GM23338 (cell line): ENCODE results near the gene SORT1. TPM values are rescaled to one million over a fixed set of nuclear protein-coding genes. Genes with fewer than 3 reads are reported as not detected.

Experiments
- ATAC-seq: fragments of 200-7000 bp; cut with Tn5 transposase; 3 replicates; pipeline ENCODE4 v1.9.1; 2020
- DNase-seq: peaks from one replicate; pipeline ENCODE4 v3.0.0-alpha.2; 2015; ENCODE audit warnings: low spot score
- H2AFZ ChIP-seq: fragments of 200-600 bp; sonication (generic); 2 replicates; pipeline ENCODE4 v1.8.0; 2016; ENCODE audit warnings: antibody characterized with exemption, mild to moderate bottlenecking, moderate library complexity
- H3F3A ChIP-seq: fragments of 200-600 bp; sonication (generic); replicated peaks from 2 replicates; pipeline ENCODE4 v1.8.0; 2017; ENCODE audit warnings: antibody characterized with exemption, mixed run types, low read depth
- H3K27ac ChIP-seq: fragments of 200-600 bp; sonication (generic); 2 replicates; pipeline ENCODE4 v1.6.1; 2016; ENCODE audit warnings: low read depth
- H3K27me3 ChIP-seq: fragments of 200-600 bp; sonication (generic); 2 replicates; pipeline ENCODE4 v1.8.0; 2016; ENCODE audit warnings: mild to moderate bottlenecking, mixed run types, moderate library complexity; ENCODE audit not compliant: insufficient read depth
- H3K36me3 ChIP-seq: fragments of 200-600 bp; sonication (generic); 2 replicates; pipeline ENCODE4 v1.8.0; 2016; ENCODE audit warnings: mild to moderate bottlenecking; ENCODE audit not compliant: insufficient read depth
- H3K4me1 ChIP-seq: fragments of 200-600 bp; sonication (generic); 2 replicates; pipeline ENCODE4 v1.8.0; 2016; ENCODE audit warnings: mild to moderate bottlenecking, moderate library complexity; ENCODE audit not compliant: insufficient read depth
- H3K4me2 ChIP-seq: fragments of 200-600 bp; sonication (generic); 2 replicates; pipeline ENCODE4 v1.7.1; 2017; ENCODE audit warnings: mixed run types
- H3K4me3 ChIP-seq: fragments of 200-600 bp; sonication (generic); 2 replicates; pipeline ENCODE4 v1.6.1; 2016; ENCODE audit warnings: mixed run types
- H3K79me2 ChIP-seq: fragments of 200-600 bp; sonication (generic); replicated peaks from 2 replicates; pipeline ENCODE4 v1.8.0; 2017; ENCODE audit warnings: mild to moderate bottlenecking; ENCODE audit not compliant: insufficient read depth
- H3K9me2 ChIP-seq: fragments of 200-600 bp; sonication (generic); 2 replicates; pipeline ENCODE4 v1.8.0; 2017; ENCODE audit not compliant: insufficient read depth
- H4K20me1 ChIP-seq: fragments of 200-600 bp; sonication (generic); replicated peaks from 2 replicates; pipeline ENCODE4 v1.8.0; 2017; ENCODE audit warnings: mild to moderate bottlenecking; ENCODE audit not compliant: insufficient read depth
- H3K27ac Mint-ChIP-seq: 2 replicates; pipeline ENCODE4 v1.8.0; 2020; ENCODE audit warnings: inconsistent platforms, mild to moderate bottlenecking, moderate library complexity, mixed read lengths
- H3K27me3 Mint-ChIP-seq: 3 replicates; pipeline ENCODE4 v1.8.0; 2022; ENCODE audit warnings: low read depth, mild to moderate bottlenecking, moderate library complexity, mixed read lengths, inconsistent platforms; ENCODE audit not compliant: insufficient read depth, poor library complexity
- H3K36me3 Mint-ChIP-seq: 3 replicates; pipeline ENCODE4 v1.8.0; 2021; ENCODE audit warnings: low read depth, mild to moderate bottlenecking, inconsistent platforms, moderate library complexity, mixed read lengths
- H3K4me1 Mint-ChIP-seq: 3 replicates; pipeline ENCODE4 v1.8.0; 2020; ENCODE audit warnings: mild to moderate bottlenecking, inconsistent platforms, mixed read lengths
- H3K4me3 Mint-ChIP-seq: 3 replicates; pipeline ENCODE4 v1.8.0; 2021; ENCODE audit warnings: moderate library complexity, mild to moderate bottlenecking, inconsistent platforms, mixed read lengths
- H3K9me3 Mint-ChIP-seq: 3 replicates; pipeline ENCODE4 v1.8.0; 2020; ENCODE audit warnings: moderate library complexity, mild to moderate bottlenecking, inconsistent platforms, mixed read lengths
- CREB1 ChIP-seq: fragments of 250-450 bp; sonication (Bioruptor Pico); IDR thresholded peaks from 2 replicates; pipeline ENCODE4 v1.5.0; 2020; ENCODE audit warnings: low read depth, mild to moderate bottlenecking, moderate library complexity
- ETS1 ChIP-seq: IDR thresholded peaks from 2 replicates; pipeline ENCODE4 v1.6.1; 2016; ENCODE audit warnings: antibody characterized with exemption
- EZH2 ChIP-seq: fragments of 200-600 bp; sonication (generic); IDR thresholded peaks from one replicate; pipeline ENCODE4 v1.8.0; 2017; ENCODE audit warnings: antibody characterized with exemption, mild to moderate bottlenecking, low read depth; ENCODE audit not compliant: unreplicated experiment
- EZH2phosphoT487 ChIP-seq: fragments of 200-600 bp; sonication (generic); IDR thresholded peaks from one replicate; pipeline ENCODE4 v1.8.1; 2018; ENCODE audit warnings: antibody characterized with exemption; ENCODE audit not compliant: unreplicated experiment
- JUNB ChIP-seq: IDR thresholded peaks from one replicate; pipeline ENCODE4 v1.6.1; 2016; ENCODE audit warnings: antibody characterized with exemption; ENCODE audit not compliant: unreplicated experiment
- NANOG ChIP-seq: IDR thresholded peaks from 2 replicates; pipeline ENCODE4 v1.6.1; 2016; ENCODE audit warnings: antibody characterized with exemption, borderline replicate concordance
- POLR2AphosphoS5 ChIP-seq: IDR thresholded peaks from 2 replicates; pipeline ENCODE4 v1.6.1; 2016; ENCODE audit warnings: antibody characterized with exemption, low read depth
- REST ChIP-seq: IDR thresholded peaks from one replicate; pipeline ENCODE4 v1.6.1; 2018; ENCODE audit warnings: antibody characterized with exemption; ENCODE audit not compliant: unreplicated experiment
- STAT1 ChIP-seq: IDR thresholded peaks from one replicate; pipeline ENCODE4 v1.6.1; 2016; ENCODE audit warnings: antibody characterized with exemption; ENCODE audit not compliant: unreplicated experiment
- ZNF114 ChIP-seq: fragments of 250-450 bp; sonication (Bioruptor Pico); IDR thresholded peaks from 2 replicates; pipeline ENCODE4 v1.5.0; 2020; ENCODE audit warnings: mild to moderate bottlenecking, moderate library complexity
- ZNF331 ChIP-seq: fragments of 250-450 bp; sonication (Bioruptor Pico); IDR thresholded peaks from 2 replicates; pipeline ENCODE4 v1.5.0; 2020; ENCODE audit warnings: low read depth, mild to moderate bottlenecking, moderate library complexity
- polyA plus RNA-seq: library from polyadenylated mRNA; unstranded; fragments of >200 nt; fragmentation: Nextera tagmentation; extraction: Ambion mirVana; gene quantifications from 2 replicates; pipeline ENCODE4 v1.2.1, GENCODE V29; 2016
- total RNA-seq: library from RNA; depleted of rRNA; stranded (reverse); fragments of >200 nt; shearing (Covaris generic); gene quantifications from 2 replicates; pipeline ENCODE4 v1.2.3, GENCODE V29; 2014
- TF ChIP-seq, protein P1 (sequence below): fragments of 250-450 bp; sonication (Bioruptor Pico); IDR thresholded peaks from 2 replicates; pipeline ENCODE4 v1.5.0; 2020; ENCODE audit warnings: mild to moderate bottlenecking, moderate library complexity
- TF ChIP-seq, protein P2 (sequence below), 2 experiments: fragments of 200-600 bp in 1 of 2; sonication (generic) in 1 of 2; conservative IDR thresholded peaks; 2 replicates each; pipeline versions ENCODE4 v1.5.1 to v1.6.1; 2016 to 2017; ENCODE audit warnings: antibody characterized with exemption in 2 of 2, low read depth in 2 of 2, mild to moderate bottlenecking in 2 of 2, moderate library complexity in 1 of 2

SORT1 gene
- total and polyA plus RNA-seq, 2 experiments from 2014 or later: 10.9 to 55.4 TPM

- no peaks in the 10 kb centered on the region; the same call in 1 of the 2 replicates for H4K20me1 ChIP-seq
- peak overlapping the region; percentile 88 for H3K27ac Mint-ChIP-seq
- no peaks in the 10 kb centered on the region for H3K9me2 ChIP-seq
- peaks cover 24% of the 10 kb centered on the region for H3K36me3 Mint-ChIP-seq
- no peak overlapping the region for H2AFZ ChIP-seq
- no peak overlapping the region for H3K4me2 ChIP-seq
- no peaks in the 10 kb centered on the region for H3K9me3 Mint-ChIP-seq
- H3K4me1 Mint-ChIP-seq: peaks cover 5% of the 10 kb centered on the region; the same call in 2 of the 3 replicates
- no peaks in the 10 kb centered on the region for H3K4me1 ChIP-seq
- no peak overlapping the region for H3K27ac ChIP-seq
- TF ChIP-seq EZH2phosphoT487 (no peak), ZNF114 (CRISPR knock-in tag) (no peak), ETS1 (no peak), JUNB (no peak), REST (no peak), POLR2AphosphoS5 (no peak), ZNF331 (no peak), CREB1 (no peak), STAT1 (no peak), NANOG (no peak), EZH2 (no peak)
- TF ChIP-seq, protein P1, sequence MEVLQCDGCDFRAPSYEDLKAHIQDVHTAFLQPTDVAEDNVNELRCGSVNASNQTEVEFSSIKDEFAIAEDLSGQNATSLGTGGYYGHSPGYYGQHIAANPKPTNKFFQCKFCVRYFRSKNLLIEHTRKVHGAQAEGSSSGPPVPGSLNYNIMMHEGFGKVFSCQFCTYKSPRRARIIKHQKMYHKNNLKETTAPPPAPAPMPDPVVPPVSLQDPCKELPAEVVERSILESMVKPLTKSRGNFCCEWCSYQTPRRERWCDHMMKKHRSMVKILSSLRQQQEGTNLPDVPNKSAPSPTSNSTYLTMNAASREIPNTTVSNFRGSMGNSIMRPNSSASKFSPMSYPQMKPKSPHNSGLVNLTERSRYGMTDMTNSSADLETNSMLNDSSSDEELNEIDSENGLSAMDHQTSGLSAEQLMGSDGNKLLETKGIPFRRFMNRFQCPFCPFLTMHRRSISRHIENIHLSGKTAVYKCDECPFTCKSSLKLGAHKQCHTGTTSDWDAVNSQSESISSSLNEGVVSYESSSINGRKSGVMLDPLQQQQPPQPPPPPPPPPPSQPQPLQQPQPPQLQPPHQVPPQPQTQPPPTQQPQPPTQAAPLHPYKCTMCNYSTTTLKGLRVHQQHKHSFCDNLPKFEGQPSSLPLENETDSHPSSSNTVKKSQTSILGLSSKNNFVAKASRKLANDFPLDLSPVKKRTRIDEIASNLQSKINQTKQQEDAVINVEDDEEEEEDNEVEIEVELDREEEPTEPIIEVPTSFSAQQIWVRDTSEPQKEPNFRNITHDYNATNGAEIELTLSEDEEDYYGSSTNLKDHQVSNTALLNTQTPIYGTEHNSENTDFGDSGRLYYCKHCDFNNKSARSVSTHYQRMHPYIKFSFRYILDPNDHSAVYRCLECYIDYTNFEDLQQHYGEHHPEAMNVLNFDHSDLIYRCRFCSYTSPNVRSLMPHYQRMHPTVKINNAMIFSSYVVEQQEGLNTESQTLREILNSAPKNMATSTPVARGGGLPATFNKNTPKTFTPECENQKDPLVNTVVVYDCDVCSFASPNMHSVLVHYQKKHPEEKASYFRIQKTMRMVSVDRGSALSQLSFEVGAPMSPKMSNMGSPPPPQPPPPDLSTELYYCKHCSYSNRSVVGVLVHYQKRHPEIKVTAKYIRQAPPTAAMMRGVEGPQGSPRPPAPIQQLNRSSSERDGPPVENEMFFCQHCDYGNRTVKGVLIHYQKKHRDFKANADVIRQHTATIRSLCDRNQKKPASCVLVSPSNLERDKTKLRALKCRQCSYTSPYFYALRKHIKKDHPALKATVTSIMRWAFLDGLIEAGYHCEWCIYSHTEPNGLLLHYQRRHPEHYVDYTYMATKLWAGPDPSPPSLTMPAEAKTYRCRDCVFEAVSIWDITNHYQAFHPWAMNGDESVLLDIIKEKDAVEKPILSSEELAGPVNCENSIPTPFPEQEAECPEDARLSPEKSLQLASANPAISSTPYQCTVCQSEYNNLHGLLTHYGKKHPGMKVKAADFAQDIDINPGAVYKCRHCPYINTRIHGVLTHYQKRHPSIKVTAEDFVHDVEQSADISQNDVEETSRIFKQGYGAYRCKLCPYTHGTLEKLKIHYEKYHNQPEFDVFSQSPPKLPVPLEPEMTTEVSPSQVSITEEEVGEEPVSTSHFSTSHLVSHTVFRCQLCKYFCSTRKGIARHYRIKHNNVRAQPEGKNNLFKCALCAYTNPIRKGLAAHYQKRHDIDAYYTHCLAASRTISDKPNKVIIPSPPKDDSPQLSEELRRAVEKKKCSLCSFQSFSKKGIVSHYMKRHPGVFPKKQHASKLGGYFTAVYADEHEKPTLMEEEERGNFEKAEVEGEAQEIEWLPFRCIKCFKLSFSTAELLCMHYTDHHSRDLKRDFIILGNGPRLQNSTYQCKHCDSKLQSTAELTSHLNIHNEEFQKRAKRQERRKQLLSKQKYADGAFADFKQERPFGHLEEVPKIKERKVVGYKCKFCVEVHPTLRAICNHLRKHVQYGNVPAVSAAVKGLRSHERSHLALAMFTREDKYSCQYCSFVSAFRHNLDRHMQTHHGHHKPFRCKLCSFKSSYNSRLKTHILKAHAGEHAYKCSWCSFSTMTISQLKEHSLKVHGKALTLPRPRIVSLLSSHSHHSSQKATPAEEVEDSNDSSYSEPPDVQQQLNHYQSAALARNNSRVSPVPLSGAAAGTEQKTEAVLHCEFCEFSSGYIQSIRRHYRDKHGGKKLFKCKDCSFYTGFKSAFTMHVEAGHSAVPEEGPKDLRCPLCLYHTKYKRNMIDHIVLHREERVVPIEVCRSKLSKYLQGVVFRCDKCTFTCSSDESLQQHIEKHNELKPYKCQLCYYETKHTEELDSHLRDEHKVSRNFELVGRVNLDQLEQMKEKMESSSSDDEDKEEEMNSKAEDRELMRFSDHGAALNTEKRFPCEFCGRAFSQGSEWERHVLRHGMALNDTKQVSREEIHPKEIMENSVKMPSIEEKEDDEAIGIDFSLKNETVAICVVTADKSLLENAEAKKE (CRISPR knock-in tag): no peak
- TF ChIP-seq, protein P2, sequence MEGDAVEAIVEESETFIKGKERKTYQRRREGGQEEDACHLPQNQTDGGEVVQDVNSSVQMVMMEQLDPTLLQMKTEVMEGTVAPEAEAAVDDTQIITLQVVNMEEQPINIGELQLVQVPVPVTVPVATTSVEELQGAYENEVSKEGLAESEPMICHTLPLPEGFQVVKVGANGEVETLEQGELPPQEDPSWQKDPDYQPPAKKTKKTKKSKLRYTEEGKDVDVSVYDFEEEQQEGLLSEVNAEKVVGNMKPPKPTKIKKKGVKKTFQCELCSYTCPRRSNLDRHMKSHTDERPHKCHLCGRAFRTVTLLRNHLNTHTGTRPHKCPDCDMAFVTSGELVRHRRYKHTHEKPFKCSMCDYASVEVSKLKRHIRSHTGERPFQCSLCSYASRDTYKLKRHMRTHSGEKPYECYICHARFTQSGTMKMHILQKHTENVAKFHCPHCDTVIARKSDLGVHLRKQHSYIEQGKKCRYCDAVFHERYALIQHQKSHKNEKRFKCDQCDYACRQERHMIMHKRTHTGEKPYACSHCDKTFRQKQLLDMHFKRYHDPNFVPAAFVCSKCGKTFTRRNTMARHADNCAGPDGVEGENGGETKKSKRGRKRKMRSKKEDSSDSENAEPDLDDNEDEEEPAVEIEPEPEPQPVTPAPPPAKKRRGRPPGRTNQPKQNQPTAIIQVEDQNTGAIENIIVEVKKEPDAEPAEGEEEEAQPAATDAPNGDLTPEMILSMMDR (conservative IDR thresholded peaks at IDR 0.05; ENCODE audit: low read depth in 2 of 2): no peak
- peak; percentile 68 for ATAC-seq
- no peak overlapping the region for H3K4me3 Mint-ChIP-seq
- DNase-seq: no peak
- no peaks in the 10 kb centered on the region for H3K27me3 Mint-ChIP-seq
- H3K36me3 ChIP-seq: no peaks in the 10 kb centered on the region; the same call in 1 of the 2 replicates
- H3F3A ChIP-seq: no peaks in the 10 kb centered on the region
- H3K4me3 ChIP-seq: no peak overlapping the region
- H3K79me2 ChIP-seq: no peaks in the 10 kb centered on the region
- H3K27me3 ChIP-seq: no peaks in the 10 kb centered on the region
These were observed 42.8 kb downstream of the SORT1 start for GRCh38 chr1:109354929-109355328.
